MCF 10A (cell line): ENCODE results near the gene IKZF3. TPM values are rescaled to one million over a fixed set of nuclear protein-coding genes. Genes with fewer than 3 reads are reported as not detected.
"Not testable (repeated sequence)": the region's sequence is repeated elsewhere in the genome, so short reads cannot be mapped to it uniquely, and the experiment has no call there.

Experiments used
- BruUV-seq: library from RNA; stranded (reverse); fragments of 400-500 nt; replicated peaks from 2 replicates; lab custom pipeline; 2021; lab: Mats Ljungman, UMichigan
- CTCF ChIA-PET: fragments of 300-600 bp; sonication (Branson Sonifier 250); formaldehyde crosslinking; extraction: SDS; loops from one replicate; lab custom pipeline; 2021; ENCODE audit warnings: antibody characterized with exemption, inconsistent platforms; lab: Yijun Ruan, JAX
- POLR2A ChIA-PET: fragments of 300-600, 350-650 bp; sonication (Branson Sonifier 250); formaldehyde crosslinking; extraction: SDS; loops from one replicate; lab custom pipeline; 2020; ENCODE audit warnings: antibody characterized with exemption, inconsistent platforms; lab: Yijun Ruan, JAX
- DNase-seq: peaks from one replicate; pipeline ENCODE4 v3.0.0-alpha.2; 2018; ENCODE audit not compliant: unreplicated experiment
- H3K27ac Mint-ChIP-seq: one replicate; pipeline ENCODE4 v1.8.0; 2022; ENCODE audit warnings: mild to moderate bottlenecking, low read depth, mixed read lengths; ENCODE audit not compliant: unreplicated experiment
- H3K27me3 Mint-ChIP-seq: one replicate; pipeline ENCODE4 v1.8.0; 2022; ENCODE audit warnings: mixed read lengths; ENCODE audit not compliant: insufficient read depth, unreplicated experiment
- H3K36me3 Mint-ChIP-seq: one replicate; pipeline ENCODE4 v1.8.0; 2022; ENCODE audit warnings: mild to moderate bottlenecking, moderate library complexity, mixed read lengths; ENCODE audit not compliant: insufficient read depth, unreplicated experiment
- H3K4me1 Mint-ChIP-seq: one replicate; pipeline ENCODE4 v1.8.0; 2022; ENCODE audit warnings: mixed read lengths; ENCODE audit not compliant: insufficient read depth, unreplicated experiment
- H3K4me3 Mint-ChIP-seq: one replicate; pipeline ENCODE4 v1.8.0; 2022; ENCODE audit warnings: mild to moderate bottlenecking, moderate library complexity, mixed read lengths; ENCODE audit not compliant: unreplicated experiment
- H3K9me3 Mint-ChIP-seq: one replicate; pipeline ENCODE4 v1.8.0; 2022; ENCODE audit warnings: mixed read lengths; ENCODE audit not compliant: unreplicated experiment
- intact Hi-C: fragments of 100-400 bp; cut with micrococcal nuclease; formaldehyde crosslinking; loops from 2 replicates; pipeline ENCODE4 v1.14.1; 2022
- total RNA-seq: library from RNA; stranded (reverse); gene quantifications from 2 replicates; pipeline ENCODE4 v1.2.3, GENCODE V29; 2022
- TF ChIP-seq, protein P1 (sequence below): fragments of 200-600 bp; IDR thresholded peaks from one replicate; pipeline ENCODE4 v1.8.0; 2022; ENCODE audit warnings: antibody characterized with exemption, mild to moderate bottlenecking; ENCODE audit not compliant: unreplicated experiment

The IKZF3 gene
- total RNA-seq, 1 experiment from 2014 or later = not detected

GRCh38 chr17:39767147-39767546 is 97.0 kb downstream of the IKZF3 start:
- Mint-ChIP-seq H3K4me3 (no peak overlapping the region), H3K36me3 (peaks cover 5% of the 10 kb centered on the region), H3K27ac (no peak overlapping the region), H3K9me3 (no peaks in the 10 kb centered on the region), H3K4me1 (peaks cover 11% of the 10 kb centered on the region), H3K27me3 (peaks cover 68% of the 10 kb centered on the region)
- TF ChIP-seq, protein P1, sequence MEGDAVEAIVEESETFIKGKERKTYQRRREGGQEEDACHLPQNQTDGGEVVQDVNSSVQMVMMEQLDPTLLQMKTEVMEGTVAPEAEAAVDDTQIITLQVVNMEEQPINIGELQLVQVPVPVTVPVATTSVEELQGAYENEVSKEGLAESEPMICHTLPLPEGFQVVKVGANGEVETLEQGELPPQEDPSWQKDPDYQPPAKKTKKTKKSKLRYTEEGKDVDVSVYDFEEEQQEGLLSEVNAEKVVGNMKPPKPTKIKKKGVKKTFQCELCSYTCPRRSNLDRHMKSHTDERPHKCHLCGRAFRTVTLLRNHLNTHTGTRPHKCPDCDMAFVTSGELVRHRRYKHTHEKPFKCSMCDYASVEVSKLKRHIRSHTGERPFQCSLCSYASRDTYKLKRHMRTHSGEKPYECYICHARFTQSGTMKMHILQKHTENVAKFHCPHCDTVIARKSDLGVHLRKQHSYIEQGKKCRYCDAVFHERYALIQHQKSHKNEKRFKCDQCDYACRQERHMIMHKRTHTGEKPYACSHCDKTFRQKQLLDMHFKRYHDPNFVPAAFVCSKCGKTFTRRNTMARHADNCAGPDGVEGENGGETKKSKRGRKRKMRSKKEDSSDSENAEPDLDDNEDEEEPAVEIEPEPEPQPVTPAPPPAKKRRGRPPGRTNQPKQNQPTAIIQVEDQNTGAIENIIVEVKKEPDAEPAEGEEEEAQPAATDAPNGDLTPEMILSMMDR = no peak
- CTCF ChIA-PET = interaction anchor here (0.9 kb wide), 1 partner anchor 133 kb away, joined by 3 read pairs; no protein-coding TSS in a partner anchor
- no peak for DNase-seq
- POLR2A ChIA-PET = interaction anchor here (0.7 kb wide), 1 partner anchor 109 kb away, joined by 3 read pairs; no protein-coding TSS in a partner anchor
- no TSS peak for BruUV-seq
- intact Hi-C loops = no loop called here

- intact Hi-C loops = no loop called here
- H3K27ac Mint-ChIP-seq = no peak overlapping the region
- POLR2A ChIA-PET = no interaction called here
These were observed 98.3 kb downstream of the IKZF3 start for GRCh38 chr17:39765766-39766165.

GRCh38 chr17:39765175-39765574 is 98.9 kb downstream of the IKZF3 start:
- H3K4me1 Mint-ChIP-seq = peaks cover 7% of the 10 kb centered on the region
- no peak overlapping the region for H3K4me3 Mint-ChIP-seq
- H3K27ac Mint-ChIP-seq = no peak overlapping the region
- CTCF ChIA-PET = interaction anchor here (1.5 kb wide), 1 partner anchor 130 kb away, joined by 3 read pairs; no protein-coding TSS in a partner anchor
- TF ChIP-seq, protein P1 = no peak
- no peaks in the 10 kb centered on the region for H3K9me3 Mint-ChIP-seq
- no TSS peak for BruUV-seq
- POLR2A ChIA-PET = no interaction called here
- H3K36me3 Mint-ChIP-seq = peaks cover 5% of the 10 kb centered on the region
- H3K27me3 Mint-ChIP-seq = peaks cover 60% of the 10 kb centered on the region
- DNase-seq = no peak
- intact Hi-C loops = no loop called here

More at GRCh38 chr17:39765766-39766165, 98.3 kb downstream of the IKZF3 start:
- Mint-ChIP-seq H3K4me1 (peaks cover 11% of the 10 kb centered on the region), H3K4me3 (no peak overlapping the region), H3K27me3 (peaks cover 58% of the 10 kb centered on the region), H3K36me3 (peaks cover 5% of the 10 kb centered on the region), H3K9me3 (no peaks in the 10 kb centered on the region)
- DNase-seq = no peak
- no TSS peak for BruUV-seq
- CTCF ChIA-PET = no interaction called here
- TF ChIP-seq, protein P1 = no peak

- H3K4me3 Mint-ChIP-seq, H3K9me3 Mint-ChIP-seq, H3K36me3 Mint-ChIP-seq, H3K27ac Mint-ChIP-seq, H3K4me1 Mint-ChIP-seq, intact Hi-C loops, DNase-seq, POLR2A ChIA-PET, BruUV-seq: not testable (repeated sequence)
- H3K27me3 Mint-ChIP-seq = peaks cover 70% of the 10 kb centered on the region
- CTCF ChIA-PET = interaction anchor here (0.6 to 1.5 kb wide), 3 partner anchors 9 to 277 kb away, joined by 3 to 4 read pairs (median 3); no protein-coding TSS in a partner anchor
These were observed 99.9 kb downstream of the IKZF3 start for GRCh38 chr17:39764171-39764570.
